Natural killer cell (primary cell): ENCODE results near the gene ANKRD10. TPM values are rescaled to one million over a fixed set of nuclear protein-coding genes. Genes with fewer than 3 reads are reported as not detected.

ENCODE experiments used
- ATAC-seq, 3 donors: fragments of 150-1000 bp in 2 of 3; fragments of 200-7000 bp in 1 of 3; cut with Tn5 transposase; 1 replicate in 1 of 3; 2 replicates in 2 of 3; pipeline ENCODE4 v1.10.0; 2021; ENCODE audit warnings: mild to moderate bottlenecking in 2 of 3, moderate library complexity in 2 of 3
- DNase-seq, 2 donors: peaks; one replicate each; pipeline versions ENCODE4 v3.0.0 to v3.0.0-alpha.2; 2013 to 2021; ENCODE audit warnings: mixed read lengths in 1 of 2
- H3K27ac ChIP-seq: one replicate; pipeline ENCODE4 v1.5.1; 2013; ENCODE audit warnings: mild to moderate bottlenecking, low read length
- H3K27me3 ChIP-seq: one replicate; pipeline ENCODE4 v1.6.1; 2013; ENCODE audit warnings: low read length; ENCODE audit not compliant: control insufficient read depth, insufficient read depth
- H3K36me3 ChIP-seq: one replicate; pipeline ENCODE4 v1.6.1; 2013; ENCODE audit warnings: low read length; ENCODE audit not compliant: control insufficient read depth, insufficient read depth
- H3K4me1 ChIP-seq: one replicate; pipeline ENCODE4 v1.6.1; 2013; ENCODE audit warnings: low read length; ENCODE audit not compliant: control insufficient read depth, insufficient read depth
- H3K4me3 ChIP-seq: one replicate; pipeline ENCODE4 v1.5.1; 2013; ENCODE audit warnings: low read length
- H3K9me3 ChIP-seq: one replicate; pipeline ENCODE4 v1.6.1; 2013; ENCODE audit warnings: low read length; ENCODE audit not compliant: control insufficient read depth, insufficient read depth
- H3K27ac Mint-ChIP-seq, 2 donors: one replicate each; pipeline ENCODE4 v1.8.0; 2022; ENCODE audit warnings: mild to moderate bottlenecking in 2 of 2, mixed read lengths in 2 of 2, moderate library complexity in 1 of 2
- H3K27me3 Mint-ChIP-seq, 2 donors: one replicate each; pipeline ENCODE4 v1.8.0; 2022; ENCODE audit warnings: low read depth in 2 of 2, mixed read lengths in 2 of 2
- H3K36me3 Mint-ChIP-seq: one replicate; pipeline ENCODE4 v1.8.0; 2022; ENCODE audit warnings: mixed read lengths
- H3K4me1 Mint-ChIP-seq, 2 donors: one replicate each; pipeline ENCODE4 v1.8.0; 2022; ENCODE audit warnings: mixed read lengths in 2 of 2
- H3K4me3 Mint-ChIP-seq: one replicate; pipeline ENCODE4 v1.8.0; 2022; ENCODE audit warnings: mild to moderate bottlenecking, moderate library complexity, mixed read lengths
- H3K9me3 Mint-ChIP-seq, 2 donors: one replicate each; pipeline ENCODE4 v1.8.0; 2022; ENCODE audit warnings: mixed read lengths in 2 of 2
- WGBS: methylation state at CpG from one replicate; pipeline ENCODE4 v1.1.7; 2013; ENCODE audit warnings: missing lambda C conversion rate; ENCODE audit not compliant: insufficient coverage; 5-methylcytosine and 5-hydroxymethylcytosine counted together
- intact Hi-C: fragments of 100-400 bp; cut with micrococcal nuclease; formaldehyde crosslinking; loops from one replicate; pipeline ENCODE4 v1.14.2; 2022
- total RNA-seq, 4 donors: library from RNA; stranded (reverse); fragments of 120-200 nt in 1 of 4; gene quantifications; one replicate each; pipeline versions ENCODE4 v1.2.3 to v1.2.4, GENCODE V29; 2013 to 2022
- TF ChIP-seq, protein P1 (sequence below): fragments of 200-600 bp; IDR thresholded peaks from one replicate; pipeline ENCODE4 v1.8.0; 2022; ENCODE audit warnings: antibody characterized with exemption

The ANKRD10 gene
- total RNA-seq, 3 donors from 2014 or later (not counting 1 experiment from before 2014, with no cell fraction given) = 173 to 221 (median 185) TPM

DNA sequence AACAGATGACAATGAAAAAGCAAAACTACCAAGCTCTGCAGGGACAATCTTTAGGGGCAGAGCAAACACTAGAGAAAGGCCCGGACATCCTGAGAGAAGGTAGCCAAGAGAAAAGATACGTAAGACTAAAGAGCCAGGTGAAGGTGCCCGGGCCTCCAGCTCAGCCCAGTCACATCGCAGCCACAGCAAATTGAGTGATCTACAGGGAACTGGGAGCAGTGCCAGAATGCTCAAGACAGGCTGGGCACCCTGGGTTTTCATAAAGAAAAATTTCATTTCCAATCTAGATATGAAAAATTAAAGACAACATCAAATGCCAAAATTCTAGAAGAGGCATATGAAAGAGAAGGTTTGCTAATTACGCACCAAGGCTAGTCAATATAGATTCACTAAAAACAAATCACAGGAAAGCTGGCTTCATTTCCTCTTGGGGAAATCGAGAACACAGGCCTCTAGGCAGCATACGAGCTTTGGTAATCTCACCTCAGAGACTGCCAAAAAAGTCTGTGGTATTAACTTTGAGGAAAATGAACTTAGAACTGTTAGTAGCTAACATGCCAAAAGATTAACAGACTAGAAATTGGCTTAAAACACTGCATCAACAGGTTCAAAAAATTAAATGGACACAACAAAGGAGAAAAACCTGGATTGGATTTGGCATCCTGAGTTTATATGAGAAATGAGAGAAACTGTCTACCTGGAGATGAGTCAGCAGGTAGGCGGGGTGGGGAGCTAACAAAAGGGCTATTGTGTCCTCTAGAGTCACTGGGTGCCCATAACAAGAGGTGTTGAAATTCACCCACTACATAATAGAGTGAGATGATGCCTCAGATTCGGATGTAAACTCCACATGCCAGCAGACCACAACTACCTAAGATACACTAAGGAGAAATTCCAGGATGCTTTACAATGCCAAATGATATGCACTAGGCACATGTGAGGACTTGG lies 6.6 kb downstream of the ANKRD10 start:
- H3K36me3 ChIP-seq = peaks cover 35% of the 10 kb centered on the region
- Mint-ChIP-seq H3K27me3 (no peaks in the 10 kb centered on the region), H3K27ac (peak overlapping the region; percentile 45 to 53), H3K36me3 (no peaks in the 10 kb centered on the region), H3K4me3 (no peak overlapping the region), H3K9me3 (no peaks in the 10 kb centered on the region), H3K4me1 (peaks cover 71 to 75% of the 10 kb centered on the region in 2 donors)
- H3K4me3 ChIP-seq = no peak overlapping the region
- DNase-seq (no peak), ATAC-seq (no peak)
- intact Hi-C loops = no loop called here
- H3K4me1 ChIP-seq = peaks cover 10% of the 10 kb centered on the region
- H3K9me3 ChIP-seq = no peaks in the 10 kb centered on the region
- no peak overlapping the region for H3K27ac ChIP-seq
- TF ChIP-seq, protein P1, sequence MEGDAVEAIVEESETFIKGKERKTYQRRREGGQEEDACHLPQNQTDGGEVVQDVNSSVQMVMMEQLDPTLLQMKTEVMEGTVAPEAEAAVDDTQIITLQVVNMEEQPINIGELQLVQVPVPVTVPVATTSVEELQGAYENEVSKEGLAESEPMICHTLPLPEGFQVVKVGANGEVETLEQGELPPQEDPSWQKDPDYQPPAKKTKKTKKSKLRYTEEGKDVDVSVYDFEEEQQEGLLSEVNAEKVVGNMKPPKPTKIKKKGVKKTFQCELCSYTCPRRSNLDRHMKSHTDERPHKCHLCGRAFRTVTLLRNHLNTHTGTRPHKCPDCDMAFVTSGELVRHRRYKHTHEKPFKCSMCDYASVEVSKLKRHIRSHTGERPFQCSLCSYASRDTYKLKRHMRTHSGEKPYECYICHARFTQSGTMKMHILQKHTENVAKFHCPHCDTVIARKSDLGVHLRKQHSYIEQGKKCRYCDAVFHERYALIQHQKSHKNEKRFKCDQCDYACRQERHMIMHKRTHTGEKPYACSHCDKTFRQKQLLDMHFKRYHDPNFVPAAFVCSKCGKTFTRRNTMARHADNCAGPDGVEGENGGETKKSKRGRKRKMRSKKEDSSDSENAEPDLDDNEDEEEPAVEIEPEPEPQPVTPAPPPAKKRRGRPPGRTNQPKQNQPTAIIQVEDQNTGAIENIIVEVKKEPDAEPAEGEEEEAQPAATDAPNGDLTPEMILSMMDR = no peak
- 83% methylated on average over 7 of the region's 9 CpGs for WGBS
- H3K27me3 ChIP-seq = no peaks in the 10 kb centered on the region

GRCh38 chr13:110907301-110907700 lies 7.6 kb downstream of the ANKRD10 start:
- Mint-ChIP-seq H3K9me3 (no peaks in the 10 kb centered on the region), H3K4me1 (peaks cover 62 to 71% of the 10 kb centered on the region in 2 donors), H3K27me3 (no peaks in the 10 kb centered on the region), H3K4me3 (no peak overlapping the region), H3K27ac (peak overlapping the region; percentile 45 to 53), H3K36me3 (no peaks in the 10 kb centered on the region)
- Histone ChIP-seq H3K4me3 (no peak overlapping the region), H3K36me3 (peaks cover 44% of the 10 kb centered on the region), H3K27me3 (no peaks in the 10 kb centered on the region), H3K9me3 (no peaks in the 10 kb centered on the region), H3K4me1 (peaks cover 3% of the 10 kb centered on the region), H3K27ac (no peak overlapping the region)
- TF ChIP-seq, protein P1 = no peak
- no peak for DNase-seq
- intact Hi-C loops = no loop called here
- ATAC-seq = no peak
- 90% methylated on average over 2 of the region's 4 CpGs for WGBS

GRCh38 chr13:110904748-110905147 lies 10.1 kb downstream of the ANKRD10 start:
- Mint-ChIP-seq H3K27ac (no peak overlapping the region), H3K4me3 (no peak overlapping the region), H3K36me3 (no peaks in the 10 kb centered on the region), H3K27me3 (no peaks in the 10 kb centered on the region), H3K4me1 (peaks cover 42 to 52% of the 10 kb centered on the region in 2 donors), H3K9me3 (no peaks in the 10 kb centered on the region)
- WGBS = 98% methylated on average over 3 of the region's 7 CpGs
- H3K4me3 ChIP-seq = no peak overlapping the region
- ATAC-seq = no peak
- intact Hi-C loops = no loop called here
- no peaks in the 10 kb centered on the region for H3K4me1 ChIP-seq
- peaks cover 38% of the 10 kb centered on the region for H3K36me3 ChIP-seq
- TF ChIP-seq, protein P1 = no peak
- no peak for DNase-seq
- H3K27me3 ChIP-seq = no peaks in the 10 kb centered on the region
- no peaks in the 10 kb centered on the region for H3K9me3 ChIP-seq
- no peak overlapping the region for H3K27ac ChIP-seq
